SIG-M5 treated with dmso at 0.1 percent for 504 hours (cell line): ENCODE results near the gene DOCK1.
"Not testable (repeated sequence)": the region's sequence is repeated elsewhere in the genome, so short reads cannot be mapped to it uniquely, and the experiment has no call there.

Source experiments
- DNase-seq: peaks from one replicate; lab custom pipeline; 2025; ENCODE audit not compliant: unreplicated experiment; lab: John Stamatoyannopoulos, UW

The DOCK1 gene

GRCh38 chr10:126902157-126902556 is 3.1 kb upstream of the DOCK1 start:
- peak; percentile 15 for DNase-seq

GRCh38 chr10:126903656-126904360 is 1.4 kb upstream of the DOCK1 start:
- no peak for DNase-seq

- no peak for DNase-seq
These were observed 761 bp upstream of the DOCK1 start for GRCh38 chr10:126904516-126904817.

GRCh38 chr10:126905776-126906703 is 812 bp downstream of the DOCK1 start:
- no peak for DNase-seq

- no peak for DNase-seq
These were observed 1.6 kb downstream of the DOCK1 start for GRCh38 chr10:126906704-126907422.

- no peak for DNase-seq
These were observed 2.3 kb downstream of the DOCK1 start for GRCh38 chr10:126907423-126907970.

- no peak for DNase-seq
These were observed 3.0 kb downstream of the DOCK1 start for GRCh38 chr10:126908225-126908624.

GRCh38 chr10:126908729-126909128 is 3.5 kb downstream of the DOCK1 start:
- DNase-seq, result no peak

GRCh38 chr10:126909147-126909546 is 3.9 kb downstream of the DOCK1 start:
- no peak for DNase-seq

GRCh38 chr10:126910196-126910595 is 5.0 kb downstream of the DOCK1 start:
- no peak for DNase-seq

GRCh38 chr10:126910798-126911197 is 5.6 kb downstream of the DOCK1 start:
- DNase-seq, result no peak

GRCh38 chr10:126911301-126911700 is 6.1 kb downstream of the DOCK1 start:
- no peak for DNase-seq

- no peak for DNase-seq
These were observed 8.1 kb downstream of the DOCK1 start for GRCh38 chr10:126913316-126913715.

- DNase-seq, result no peak
These were observed 9.3 kb downstream of the DOCK1 start for GRCh38 chr10:126914561-126914960.

GRCh38 chr10:126916952-126917351 is 11.7 kb downstream of the DOCK1 start:
- DNase-seq, result not testable (repeated sequence)

- DNase-seq, result no peak
These were observed 12.1 kb downstream of the DOCK1 start for GRCh38 chr10:126917375-126917774.

GRCh38 chr10:126917975-126918908 is 13.0 kb downstream of the DOCK1 start:
- no peak for DNase-seq

- no peak for DNase-seq
These were observed 14.2 kb downstream of the DOCK1 start for GRCh38 chr10:126919426-126919825.

- no peak for DNase-seq
These were observed 15.9 kb downstream of the DOCK1 start for GRCh38 chr10:126921162-126921561.

GRCh38 chr10:126921974-126922525 is 16.8 kb downstream of the DOCK1 start:
- DNase-seq, result no peak
